GM12878 (cell line): Measurements from ENCODE around the gene LRRC75B. TPM values are rescaled to one million over a fixed set of nuclear protein-coding genes. Genes with fewer than 3 reads are reported as not detected.

Experiments
- ATAC-seq: fragments of 200-7000 bp; cut with Tn5 transposase; 3 replicates; pipeline ENCODE4 v1.9.1; 2020; ENCODE audit warnings: mild to moderate bottlenecking, moderate library complexity
- BruUV-seq: library from RNA; stranded (reverse); fragments of 400-500 nt; replicated peaks from 2 replicates; lab custom pipeline; 2021; lab: Mats Ljungman, UMichigan
- CTCF ChIA-PET: fragments of 300-600 bp; sonication (Branson Sonifier 250); formaldehyde crosslinking; extraction: SDS; loops from one replicate; lab custom pipeline; 2021; ENCODE audit warnings: inconsistent platforms; lab: Yijun Ruan, JAX
- POLR2A ChIA-PET: fragments of 350-600 bp; formaldehyde crosslinking; extraction: SDS; loops from one replicate; lab custom pipeline; 2021; ENCODE audit warnings: inconsistent platforms; lab: Charles Lee
- RAD21 ChIA-PET: fragments of 300-600 bp; sonication (Branson Sonifier 250); formaldehyde crosslinking; loops from one replicate; lab custom pipeline; 2023; ENCODE audit warnings: antibody characterized with exemption; ENCODE audit not compliant: unreplicated experiment; lab: Charles Lee
- SMC1A ChIA-PET: fragments of 300-600 bp; sonication (Branson Sonifier 250); formaldehyde crosslinking; loops from one replicate; lab custom pipeline; 2023; ENCODE audit not compliant: unreplicated experiment, uncharacterized antibody; lab: Charles Lee
- DNase-seq: peaks from one replicate; pipeline ENCODE4 v3.0.0-alpha.2; 2011; ENCODE audit warnings: low read depth, low spot score
- FAIRE-seq: peaks from 3 replicates; lab custom pipeline; 2011; peaks lifted over from hg19 to GRCh38; lab: Jason Lieb, UNC
- H2AFZ ChIP-seq: 2 replicates; pipeline ENCODE4 v1.6.0; 2011; ENCODE audit warnings: low read depth, low read length, control low read depth; ENCODE audit not compliant: control insufficient read depth
- H3K27ac ChIP-seq: 2 replicates; pipeline ENCODE4 v1.5.1; 2011; ENCODE audit warnings: control low read depth; ENCODE audit not compliant: control insufficient read depth, insufficient read depth
- H3K27me3 ChIP-seq, 2 experiments: replicated peaks in 1 of 2; 2 replicates each; pipeline versions ENCODE4 v1.6.0 to v1.6.1; 2011; ENCODE audit warnings: low read length in 1 of 2; ENCODE audit not compliant: control insufficient read depth in 2 of 2, insufficient read depth in 2 of 2
- H3K36me3 ChIP-seq, 2 experiments: 2 replicates each; pipeline ENCODE4 v1.5.1; 2011; ENCODE audit warnings: low read length in 1 of 2; ENCODE audit not compliant: control insufficient read depth in 2 of 2, insufficient read depth in 2 of 2
- H3K4me1 ChIP-seq: 2 replicates; pipeline ENCODE4 v1.6.1; 2011; ENCODE audit warnings: mild to moderate bottlenecking, low read length, moderate library complexity, mixed read lengths; ENCODE audit not compliant: control insufficient read depth, insufficient read depth
- H3K4me2 ChIP-seq: 2 replicates; pipeline ENCODE4 v1.6.0; 2011; ENCODE audit warnings: control low read depth; ENCODE audit not compliant: control insufficient read depth, insufficient read depth
- H3K4me3 ChIP-seq: fragments of 200-600 bp; sonication (generic); 2 replicates; pipeline ENCODE4 v1.5.1; 2016
- H3K79me2 ChIP-seq: 2 replicates; pipeline ENCODE4 v1.6.0; 2011; ENCODE audit warnings: low read length; ENCODE audit not compliant: control insufficient read depth, insufficient read depth
- H3K9ac ChIP-seq: 2 replicates; pipeline ENCODE4 v1.8.0; 2011; ENCODE audit warnings: low read length, control low read depth, mixed read lengths; ENCODE audit not compliant: control insufficient read depth, insufficient read depth
- H3K9me3 ChIP-seq: replicated peaks from 3 replicates; pipeline ENCODE4 v1.5.1; 2011; ENCODE audit warnings: mild to moderate bottlenecking, low read length; ENCODE audit not compliant: control insufficient read depth, insufficient read depth
- H4K20me1 ChIP-seq: 2 replicates; pipeline ENCODE4 v1.6.0; 2011; ENCODE audit not compliant: control insufficient read depth, insufficient read depth
- BACH1 ChIP-seq: fragments of 450-650 bp; IDR thresholded peaks from 2 replicates; pipeline ENCODE4 v1.6.1; 2017; ENCODE audit warnings: mild to moderate bottlenecking, borderline replicate concordance
- CHD1 ChIP-seq: IDR thresholded peaks from 2 replicates; pipeline ENCODE4 v1.6.1; 2012; ENCODE audit warnings: low read depth, low read length, improper control_type of control experiment
- DPF2 ChIP-seq: fragments of 450-650 bp; IDR thresholded peaks from 2 replicates; pipeline ENCODE4 v1.6.1; 2017; ENCODE audit warnings: mild to moderate bottlenecking
- IKZF1 ChIP-seq: fragments of 450-650 bp; conservative IDR thresholded peaks from 2 replicates; pipeline ENCODE4 v1.6.1; 2017; ENCODE audit warnings: antibody characterized with exemption, mild to moderate bottlenecking
- KDM1A ChIP-seq: fragments of 200-600 bp; sonication (generic); IDR thresholded peaks from 2 replicates; pipeline ENCODE4 v1.6.1; 2016; ENCODE audit warnings: borderline replicate concordance
- LARP7 ChIP-seq: fragments of 450-650 bp; IDR thresholded peaks from 2 replicates; pipeline ENCODE4 v1.6.1; 2017; ENCODE audit warnings: mild to moderate bottlenecking
- NR2F1 ChIP-seq: fragments of 450-650 bp; conservative IDR thresholded peaks from 2 replicates; pipeline ENCODE4 v1.6.1; 2017; ENCODE audit warnings: mild to moderate bottlenecking
- POLR2AphosphoS5 ChIP-seq: IDR thresholded peaks from 2 replicates; pipeline ENCODE4 v1.6.1; 2011; ENCODE audit warnings: mild to moderate bottlenecking, low read length, inconsistent platforms
- RELA ChIP-seq: fragments of 450-650 bp; IDR thresholded peaks from 2 replicates; pipeline ENCODE4 v1.8.0; 2014; ENCODE audit warnings: borderline replicate concordance; ENCODE audit not compliant: partially characterized antibody
- RUNX3 ChIP-seq: IDR thresholded peaks from 2 replicates; pipeline ENCODE4 v1.6.1; 2012; ENCODE audit warnings: low read length, inconsistent platforms
- SMARCA5 ChIP-seq: fragments of 450-650 bp; IDR thresholded peaks from 2 replicates; pipeline ENCODE4 v1.6.1; 2017; ENCODE audit warnings: mild to moderate bottlenecking
- WRNIP1 ChIP-seq: IDR thresholded peaks from 2 replicates; pipeline ENCODE4 v1.6.1; 2011; ENCODE audit warnings: low read depth, low read length, improper control_type of control experiment, borderline replicate concordance
- ZBED1 ChIP-seq: IDR thresholded peaks from 2 replicates; pipeline ENCODE4 v1.6.1; 2016; ENCODE audit warnings: borderline replicate concordance
- WGBS: methylation state at CpG from one replicate; pipeline ENCODE4 v1.1.6; 2016; ENCODE audit warnings: low lambda C conversion rate; ENCODE audit not compliant: insufficient replicate concordance, insufficient coverage; ENCODE audit errors: missing lambda C conversion rate; 5-methylcytosine and 5-hydroxymethylcytosine counted together
- in situ Hi-C: fragments of 300-500 bp; cut with MboI; formaldehyde crosslinking; loops from 9 replicates; pipeline ENCODE4 v1.14.3; 2018; ENCODE audit warnings: mixed read lengths
- intact Hi-C: fragments of 100-400 bp; cut with micrococcal nuclease; formaldehyde crosslinking; loops from one replicate; pipeline ENCODE4 v1.14.2; 2022; ENCODE audit not compliant: unreplicated experiment
- polyA plus RNA-seq, 11 experiments: library from polyadenylated mRNA; depleted of rRNA in 4 of 11; unstranded in 6 of 11; stranded (reverse) in 5 of 11; fragments of >200 nt; fragmentation: Nextera tagmentation in 4 of 11; fragmentation: Illumina TruSeq in 1 of 11; extraction: Ambion mirVana in 4 of 11; extraction: Trizol in 1 of 11; gene quantifications; 1 replicate in 1 of 11; 2 replicates in 10 of 11; pipeline versions ENCODE4 v1.2.1 to v1.2.3, GENCODE V29; 2011 to 2016; ENCODE audit warnings: inconsistent platforms in 2 of 11, missing spikeins in 2 of 11, low read depth in 1 of 11
- total RNA-seq, 4 experiments: library from RNA; depleted of rRNA in 3 of 4; stranded (reverse); fragments of >200 nt in 3 of 4; fragmentation: Illumina TruSeq in 1 of 4; extraction: Trizol in 1 of 4; gene quantifications; 2 replicates each; pipeline versions ENCODE4 v1.2.1 to v1.2.3, GENCODE V29; 2013 to 2021
- TF ChIP-seq, protein P1 (sequence below): IDR thresholded peaks from 2 replicates; pipeline ENCODE4 v1.6.1; 2011; ENCODE audit warnings: borderline replicate concordance, low read depth, mild to moderate bottlenecking, moderate library complexity, mixed read lengths, low read length; ENCODE audit not compliant: insufficient read depth; ENCODE audit errors: extremely low read length
- TF ChIP-seq, protein P2 (sequence below): fragments of 450-650 bp; conservative IDR thresholded peaks from 2 replicates; pipeline ENCODE4 v1.6.1; 2017; ENCODE audit warnings: mild to moderate bottlenecking, moderate library complexity
- TF ChIP-seq, protein P3 (sequence below): fragments of 450-650 bp; IDR thresholded peaks from 2 replicates; pipeline ENCODE4 v1.6.1; 2017; ENCODE audit warnings: low read depth, mild to moderate bottlenecking, moderate library complexity
- TF ChIP-seq, protein P4 (sequence below): fragments of 450-650 bp; IDR thresholded peaks from 2 replicates; pipeline ENCODE4 v1.6.1; 2016; ENCODE audit warnings: mild to moderate bottlenecking

LRRC75B gene
- total and polyA plus RNA-seq, 10 of the 15 experiments (the other 5 are each of a cell fraction or from before 2014, with no cell fraction given): 0.09 to 0.98 (median 0.11) TPM; not detected in 3

DNA sequence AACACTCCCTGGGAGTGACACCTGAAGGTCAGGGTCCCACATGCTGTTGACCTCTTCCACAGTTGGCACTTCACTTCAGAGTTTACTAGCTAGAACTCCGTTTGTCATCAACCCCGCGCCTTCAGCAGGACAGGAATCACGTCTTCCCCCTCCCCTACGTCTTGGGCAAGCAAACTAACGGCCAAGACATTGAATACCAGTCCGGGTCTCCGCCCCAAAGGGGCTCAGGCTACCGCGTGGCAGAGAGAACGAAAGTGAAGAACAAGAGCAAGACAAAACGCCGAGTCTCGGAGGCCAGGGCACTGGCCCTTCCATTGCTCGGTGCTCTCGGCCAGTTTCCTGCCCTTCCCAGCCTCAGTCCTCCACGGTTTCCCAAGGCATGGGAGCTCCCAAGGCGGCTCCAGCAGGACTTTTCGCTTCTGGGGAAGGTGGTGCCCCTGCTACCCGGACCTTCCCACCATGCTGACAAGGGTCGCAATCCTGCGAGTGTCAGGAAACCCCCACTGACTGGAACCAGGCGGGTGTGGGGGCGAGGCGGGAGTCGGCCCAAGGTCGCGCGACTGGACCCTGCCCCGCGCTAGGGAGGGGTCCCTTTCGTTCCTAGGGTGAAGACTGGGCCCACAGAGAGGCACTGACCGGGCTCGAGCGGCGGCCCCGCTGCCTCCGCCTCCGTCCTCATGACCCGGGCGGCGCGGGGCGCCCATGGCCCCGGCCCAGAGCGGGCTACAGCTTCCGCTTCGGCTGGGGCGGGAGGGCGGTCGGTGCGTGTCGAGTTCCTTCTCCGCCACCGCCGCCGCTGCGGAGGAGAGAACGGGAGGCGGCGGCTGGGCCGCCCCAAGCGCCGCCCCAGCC lies 38.3 kb downstream of the LRRC75B start, which contains the start of gene GUCD1:
Gene GUCD1 (minus strand): TSS at position 826 of the 852 bp plus-strand sequence. CDS start 147 bp downstream, at position 679.
- CTCF ChIA-PET: interaction anchor here (0.5 to 0.7 kb wide), 3 partner anchors 14 to 147 kb away, joined by 3 read pairs; no protein-coding TSS in a partner anchor
- RAD21 ChIA-PET: interaction anchor here (0.9 to 2.1 kb wide), 7 partner anchors 11 to 155 kb away, joined by 3 to 7 read pairs (median 3); partner anchors contain the start of gene ADORA2A
- intact Hi-C loops (loop anchor here (1.0 kb wide), 1 partner anchor 120 kb away; no protein-coding TSS in a partner anchor), in situ Hi-C loops (no loop called here)
- Histone ChIP-seq H3K27me3 (no peaks in the 10 kb centered on the region), H3K27ac (peak within 1 kb of the TSS; percentile 99), H3K4me1 (peaks cover 14% of the 10 kb centered on the region), H4K20me1 (no peaks in the 10 kb centered on the region; the same call in 1 of the 2 replicates), H3K36me3 (peaks cover 8% of the 10 kb centered on the region in 2 experiments), H3K9me3 (no peaks in the 10 kb centered on the region), H3K4me2 (peak within 1 kb of the TSS; percentile 94), H3K79me2 (peaks cover 83% of the 10 kb centered on the region), H3K9ac (peak within 1 kb of the TSS; percentile 99), H2AFZ (peak within 1 kb of the TSS; percentile 93), H3K4me3 (peak within 1 kb of the TSS; percentile 99)
- SMC1A ChIA-PET: interaction anchor here (1.1 to 1.9 kb wide), 3 partner anchors 10 to 156 kb away, joined by 4 to 7 read pairs (median 4); no protein-coding TSS in a partner anchor
- FAIRE-seq (no peak), DNase-seq (no peak), ATAC-seq (peak; percentile 21)
- WGBS: under 1% methylated on average over 45 of the region's 64 CpGs
- POLR2A ChIA-PET: interaction anchor here (1.0 to 2.5 kb wide), 6 partner anchors 10 to 127 kb away, joined by 3 to 42 read pairs (median 4); partner anchors contain the start of gene ADORA2A
- no TSS peak for BruUV-seq
- TF ChIP-seq RELA (no peak), CHD1 (peak; percentile 78; the same call in 1 of the 2 replicates), SMARCA5 (peak; percentile 75), KDM1A (no peak), POLR2AphosphoS5 (peak; percentile 65; the same call in 1 of the 2 replicates), ZBED1 (no peak), DPF2 (peak; percentile 70; the same call in 1 of the 2 replicates), NR2F1 (peak; percentile 38; the same call in 1 of the 2 replicates), WRNIP1 (0 out of 2 replicates have a peak, but pooled peaks have one; percentile 27), BACH1 (peak; percentile 70; the same call in 1 of the 2 replicates), RUNX3 (no peak), IKZF1 (peak; percentile 38), LARP7 (peak; percentile 87)
- TF ChIP-seq, protein P1, sequence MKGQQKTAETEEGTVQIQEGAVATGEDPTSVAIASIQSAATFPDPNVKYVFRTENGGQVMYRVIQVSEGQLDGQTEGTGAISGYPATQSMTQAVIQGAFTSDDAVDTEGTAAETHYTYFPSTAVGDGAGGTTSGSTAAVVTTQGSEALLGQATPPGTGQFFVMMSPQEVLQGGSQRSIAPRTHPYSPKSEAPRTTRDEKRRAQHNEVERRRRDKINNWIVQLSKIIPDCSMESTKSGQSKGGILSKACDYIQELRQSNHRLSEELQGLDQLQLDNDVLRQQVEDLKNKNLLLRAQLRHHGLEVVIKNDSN: no peak
- TF ChIP-seq, protein P2, sequence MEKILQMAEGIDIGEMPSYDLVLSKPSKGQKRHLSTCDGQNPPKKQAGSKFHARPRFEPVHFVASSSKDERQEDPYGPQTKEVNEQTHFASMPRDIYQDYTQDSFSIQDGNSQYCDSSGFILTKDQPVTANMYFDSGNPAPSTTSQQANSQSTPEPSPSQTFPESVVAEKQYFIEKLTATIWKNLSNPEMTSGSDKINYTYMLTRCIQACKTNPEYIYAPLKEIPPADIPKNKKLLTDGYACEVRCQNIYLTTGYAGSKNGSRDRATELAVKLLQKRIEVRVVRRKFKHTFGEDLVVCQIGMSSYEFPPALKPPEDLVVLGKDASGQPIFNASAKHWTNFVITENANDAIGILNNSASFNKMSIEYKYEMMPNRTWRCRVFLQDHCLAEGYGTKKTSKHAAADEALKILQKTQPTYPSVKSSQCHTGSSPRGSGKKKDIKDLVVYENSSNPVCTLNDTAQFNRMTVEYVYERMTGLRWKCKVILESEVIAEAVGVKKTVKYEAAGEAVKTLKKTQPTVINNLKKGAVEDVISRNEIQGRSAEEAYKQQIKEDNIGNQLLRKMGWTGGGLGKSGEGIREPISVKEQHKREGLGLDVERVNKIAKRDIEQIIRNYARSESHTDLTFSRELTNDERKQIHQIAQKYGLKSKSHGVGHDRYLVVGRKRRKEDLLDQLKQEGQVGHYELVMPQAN: peak; percentile 77; the same call in 1 of the 2 replicates
- TF ChIP-seq, protein P3, sequence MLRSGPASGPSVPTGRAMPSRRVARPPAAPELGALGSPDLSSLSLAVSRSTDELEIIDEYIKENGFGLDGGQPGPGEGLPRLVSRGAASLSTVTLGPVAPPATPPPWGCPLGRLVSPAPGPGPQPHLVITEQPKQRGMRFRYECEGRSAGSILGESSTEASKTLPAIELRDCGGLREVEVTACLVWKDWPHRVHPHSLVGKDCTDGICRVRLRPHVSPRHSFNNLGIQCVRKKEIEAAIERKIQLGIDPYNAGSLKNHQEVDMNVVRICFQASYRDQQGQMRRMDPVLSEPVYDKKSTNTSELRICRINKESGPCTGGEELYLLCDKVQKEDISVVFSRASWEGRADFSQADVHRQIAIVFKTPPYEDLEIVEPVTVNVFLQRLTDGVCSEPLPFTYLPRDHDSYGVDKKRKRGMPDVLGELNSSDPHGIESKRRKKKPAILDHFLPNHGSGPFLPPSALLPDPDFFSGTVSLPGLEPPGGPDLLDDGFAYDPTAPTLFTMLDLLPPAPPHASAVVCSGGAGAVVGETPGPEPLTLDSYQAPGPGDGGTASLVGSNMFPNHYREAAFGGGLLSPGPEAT: peak; percentile 40; the same call in 1 of the 2 replicates
- TF ChIP-seq, protein P4, sequence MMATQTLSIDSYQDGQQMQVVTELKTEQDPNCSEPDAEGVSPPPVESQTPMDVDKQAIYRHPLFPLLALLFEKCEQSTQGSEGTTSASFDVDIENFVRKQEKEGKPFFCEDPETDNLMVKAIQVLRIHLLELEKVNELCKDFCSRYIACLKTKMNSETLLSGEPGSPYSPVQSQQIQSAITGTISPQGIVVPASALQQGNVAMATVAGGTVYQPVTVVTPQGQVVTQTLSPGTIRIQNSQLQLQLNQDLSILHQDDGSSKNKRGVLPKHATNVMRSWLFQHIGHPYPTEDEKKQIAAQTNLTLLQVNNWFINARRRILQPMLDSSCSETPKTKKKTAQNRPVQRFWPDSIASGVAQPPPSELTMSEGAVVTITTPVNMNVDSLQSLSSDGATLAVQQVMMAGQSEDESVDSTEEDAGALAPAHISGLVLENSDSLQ: no peak
